GM19351 (cell line): ENCODE data around the gene DERA.

Experiments used
- ATAC-seq: cut with Tn5 transposase; IDR thresholded peaks from one replicate; pipeline ENCODE4 v1.9.1; 2021; ENCODE audit warnings: mild to moderate bottlenecking, moderate library complexity; ENCODE audit not compliant: unreplicated experiment

The DERA gene

DNA sequence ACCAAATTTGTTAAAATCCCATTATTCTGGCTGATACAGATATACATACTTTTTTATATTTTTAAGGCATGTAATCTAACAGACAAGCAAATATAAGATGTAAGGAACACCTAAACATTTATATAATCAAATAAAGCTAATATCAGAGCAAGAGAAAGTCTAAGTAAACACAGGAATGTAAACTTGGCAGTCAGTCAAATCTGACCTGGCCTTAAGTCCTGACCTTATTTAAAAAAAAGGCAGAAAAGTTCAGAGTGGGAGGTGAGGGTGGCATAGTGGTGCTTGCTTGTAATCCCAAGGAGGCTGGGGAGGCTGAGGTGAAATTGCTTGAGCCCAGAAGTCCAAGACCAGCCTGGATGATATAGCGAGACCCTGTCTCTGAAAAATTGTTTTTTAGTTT lies 152.6 kb downstream of the DERA start:
- no peak for ATAC-seq

DNA sequence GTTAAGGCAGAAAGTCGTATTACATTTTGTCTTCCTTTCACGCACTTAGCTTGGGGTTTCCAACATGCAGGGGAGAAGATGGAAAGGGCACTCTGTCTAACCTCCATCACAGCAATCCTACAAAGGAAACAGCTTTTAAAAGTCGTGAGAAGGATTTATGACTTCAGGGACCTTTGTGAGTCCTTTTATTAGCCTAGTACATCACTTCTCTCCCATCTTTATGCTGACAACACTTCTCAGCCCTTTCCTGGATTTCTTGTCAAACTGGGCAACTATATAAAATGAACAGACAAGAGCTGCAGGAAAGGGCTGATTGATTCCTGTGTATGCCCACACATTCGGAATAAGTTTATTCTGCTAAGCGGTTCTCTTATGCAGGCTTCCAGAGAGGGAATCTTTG lies 159.0 kb downstream of the DERA start:
- no peak for ATAC-seq

DNA sequence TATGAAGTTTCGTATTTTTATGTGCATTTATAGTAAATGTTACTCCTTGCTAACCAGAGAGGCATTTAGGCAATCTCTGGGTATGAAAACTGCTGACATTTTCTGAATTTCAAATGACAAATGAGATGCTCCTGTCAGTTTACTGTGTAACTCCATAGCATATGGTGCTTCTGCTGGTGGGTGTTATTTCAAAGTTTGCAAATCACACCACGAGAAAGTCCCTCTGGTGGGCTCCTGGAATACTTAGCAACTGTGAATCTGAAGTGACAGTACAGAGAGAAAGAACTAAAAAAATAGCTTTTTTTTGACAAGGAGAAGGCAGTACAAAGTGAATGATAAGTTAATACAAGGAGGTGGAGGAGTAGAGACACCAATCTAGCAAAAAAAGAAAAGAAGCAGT lies 161.5 kb downstream of the DERA start:
- no peak for ATAC-seq

DNA sequence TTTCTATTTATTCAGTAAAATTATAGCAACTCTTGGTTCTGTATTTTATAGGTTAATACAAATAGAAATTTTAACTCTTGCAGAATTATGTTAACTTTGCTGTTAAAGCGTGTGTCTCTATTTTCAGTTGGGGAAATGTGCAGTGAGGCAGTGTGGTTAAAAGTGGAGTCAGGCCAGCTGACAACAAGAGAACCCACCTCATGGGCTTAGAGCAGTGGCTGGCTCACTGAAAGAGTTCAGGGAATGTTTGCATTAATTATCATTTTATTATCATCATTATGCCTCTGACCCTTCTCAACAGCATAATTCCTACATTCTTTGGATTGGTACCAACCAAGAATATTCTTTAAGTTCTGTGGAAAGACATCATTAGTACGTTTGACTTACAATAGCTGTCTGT lies 163.8 kb downstream of the DERA start:
- ATAC-seq = no peak

DNA sequence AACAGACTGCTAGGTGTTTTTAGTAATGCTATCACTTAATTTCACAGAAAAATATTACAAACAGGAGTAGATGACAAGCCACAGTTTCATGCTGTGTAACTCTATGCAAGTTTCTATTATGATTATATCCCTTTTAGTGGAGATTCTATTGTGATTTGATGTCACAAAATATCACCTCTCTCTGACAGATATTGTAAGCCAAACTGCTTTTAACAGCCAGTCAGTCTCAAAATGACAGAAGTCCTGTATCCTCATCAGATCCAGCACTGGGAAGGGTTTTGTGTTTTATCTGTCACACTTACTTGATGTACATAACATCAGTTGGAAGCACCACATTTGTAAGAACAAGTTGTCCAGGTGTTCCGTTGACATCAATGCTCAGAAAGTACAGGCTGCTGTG lies 164.8 kb downstream of the DERA start:
- no peak for ATAC-seq

DNA sequence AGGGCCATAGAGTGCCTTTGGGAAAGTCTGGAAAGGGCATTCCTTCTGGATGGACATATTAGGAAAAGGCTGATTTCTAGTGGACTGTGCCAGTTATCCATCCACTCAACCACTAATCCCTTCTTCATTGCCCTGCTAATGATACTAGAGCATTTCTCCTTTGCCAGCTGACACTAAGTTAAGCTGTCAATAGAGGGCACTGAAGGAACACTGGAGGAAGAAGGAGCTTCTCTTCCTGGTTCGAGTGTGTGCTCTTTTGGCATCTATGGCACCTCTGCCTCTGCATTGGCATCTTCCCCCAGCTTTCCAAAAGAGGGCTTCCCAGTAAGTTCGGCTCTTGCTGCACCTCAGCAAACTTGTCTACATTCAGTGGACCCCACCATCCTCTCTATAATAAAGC lies 165.4 kb downstream of the DERA start:
- ATAC-seq = peak; percentile 66

DNA sequence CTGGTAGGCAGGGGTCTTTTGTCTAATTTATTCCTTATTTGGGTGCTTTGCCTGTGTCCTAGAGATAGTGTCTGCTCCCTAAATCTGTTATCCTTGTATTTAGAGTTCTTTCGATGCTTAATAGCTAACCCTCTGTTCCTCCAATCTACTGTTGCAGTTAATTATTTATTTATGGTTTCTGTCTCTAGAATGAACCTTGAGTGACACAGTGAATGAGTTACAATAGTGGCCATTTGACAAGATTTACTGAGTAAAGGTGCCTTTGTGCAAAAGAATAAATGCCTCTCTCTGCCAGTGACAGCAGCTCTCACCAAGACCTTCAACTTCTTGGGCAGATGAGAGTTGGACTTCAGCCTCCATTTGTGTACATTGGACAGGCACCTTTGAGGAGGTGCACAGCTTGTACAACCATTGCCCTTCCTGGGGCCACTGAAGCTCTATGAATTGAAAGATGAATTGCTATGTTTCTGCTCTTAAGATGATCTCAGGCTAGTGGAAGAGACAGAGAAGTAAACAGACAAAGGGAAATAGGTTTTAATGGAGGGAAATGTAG lies 165.9 kb downstream of the DERA start:
- ATAC-seq = no peak

DNA sequence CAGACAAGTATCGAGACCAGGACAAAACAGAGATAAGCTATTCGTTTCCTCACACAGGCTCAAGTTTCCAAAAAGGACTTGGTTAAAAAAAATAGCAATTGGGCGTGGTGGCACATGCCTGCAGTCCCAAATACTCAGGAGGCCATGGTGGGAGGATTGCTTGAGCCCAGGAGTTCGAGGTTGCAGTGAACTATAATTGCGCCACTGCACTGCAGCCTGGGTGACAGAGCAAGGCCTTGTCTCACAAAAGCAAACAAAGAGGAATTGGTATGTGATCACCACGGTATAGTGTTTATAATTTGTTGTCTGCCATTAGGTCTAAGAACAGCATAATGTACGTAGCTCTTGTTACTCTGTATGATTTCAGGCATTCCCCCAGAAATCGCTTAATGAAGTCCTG lies 175.3 kb downstream of the DERA start:
- ATAC-seq = no peak

DNA sequence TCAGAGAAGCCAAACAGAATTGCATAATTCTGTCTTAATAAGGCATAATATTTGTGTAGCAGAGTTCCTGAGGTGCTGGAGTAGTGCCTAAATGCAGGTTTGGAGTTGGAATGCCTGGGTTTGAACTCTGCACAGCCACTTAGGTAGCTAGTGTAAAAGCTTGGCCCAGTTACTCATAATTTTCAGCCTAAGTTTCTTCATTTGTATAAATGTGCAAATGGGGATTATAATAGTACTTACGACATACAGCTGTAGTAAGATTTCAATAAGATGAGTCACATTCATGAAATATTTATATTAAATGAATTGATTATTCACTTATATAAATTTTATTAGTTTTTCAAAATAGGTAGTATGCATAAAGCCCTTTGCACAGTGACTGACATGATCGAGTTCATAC lies 175.8 kb downstream of the DERA start:
- no peak for ATAC-seq
